Breast epithelium (tissue), 3 donors: ENCODE data around the gene LIPI.
"Not testable (repeated sequence)": the region's sequence is repeated elsewhere in the genome, so short reads cannot be mapped to it uniquely, and the experiment has no call there.

Experiments
- CTCF ChIP-seq, 3 donors: fragments of 450-650 bp; IDR thresholded peaks; one replicate each; pipeline ENCODE4 v1.5.1; 2016 to 2017; ENCODE audit warnings: antibody characterized with exemption in 3 of 3, mild to moderate bottlenecking in 3 of 3, moderate library complexity in 3 of 3
- POLR2AphosphoS5 ChIP-seq, 3 donors: sonication (generic); formaldehyde crosslinking; IDR thresholded peaks; one replicate each; pipeline ENCODE4 v1.6.1; 2017; ENCODE audit warnings: antibody characterized with exemption in 3 of 3

GRCh38 chr21:14061820-14062219 lies 148.9 kb downstream of the LIPI start:
- TF ChIP-seq CTCF, POLR2AphosphoS5 (IDR thresholded peaks at IDR 0.05): not testable (repeated sequence)
